HG03432 (cell line): Measurements from ENCODE around the gene SLC38A10.

Experiments used
- ATAC-seq: cut with Tn5 transposase; IDR thresholded peaks from one replicate; pipeline ENCODE4 v1.9.1; 2021; ENCODE audit warnings: mild to moderate bottlenecking, moderate library complexity; ENCODE audit not compliant: unreplicated experiment

SLC38A10 gene

DNA sequence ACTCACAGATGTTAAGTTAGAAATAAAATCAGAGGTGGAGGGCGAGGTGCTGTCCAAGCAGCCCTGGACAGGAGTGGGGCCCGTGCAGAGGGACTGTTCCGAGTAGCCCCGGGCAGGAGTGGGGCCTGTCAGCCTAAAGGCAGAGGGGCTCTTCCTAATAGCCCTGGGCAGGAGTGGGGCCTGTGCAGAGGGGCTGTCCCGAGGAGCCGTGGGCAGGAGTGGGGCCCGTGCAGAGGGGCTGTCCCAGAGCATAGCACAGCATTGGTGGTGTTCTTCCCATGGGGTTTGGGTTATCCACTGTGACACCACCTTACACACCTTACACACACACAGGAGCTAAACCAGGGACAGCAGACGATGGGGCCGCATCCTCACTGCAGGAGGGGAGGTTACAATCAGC is 82.7 kb downstream of the SLC38A10 start:
- ATAC-seq, result no peak

DNA sequence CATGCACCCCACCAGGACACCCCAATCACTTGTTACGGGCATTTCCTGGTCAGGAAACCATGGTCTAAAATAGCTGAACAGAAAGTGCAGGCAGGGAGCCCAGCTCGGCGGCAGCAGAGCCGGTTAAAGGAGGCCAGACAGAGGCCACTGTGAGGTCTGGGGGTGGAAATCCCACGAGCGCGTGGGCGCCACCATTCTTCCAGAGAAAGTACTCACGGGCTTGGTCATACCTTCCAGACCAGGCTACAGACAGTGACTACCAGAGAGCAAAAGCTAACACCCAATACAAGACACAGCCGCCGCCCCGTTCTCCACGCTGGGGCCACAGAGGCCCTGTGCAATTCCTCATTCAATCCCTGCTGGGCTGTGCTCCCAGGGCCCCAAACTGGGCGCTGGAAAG is 84.2 kb downstream of the SLC38A10 start:
- ATAC-seq, result no peak

GRCh38 chr17:81210466-81210865 is 84.6 kb downstream of the SLC38A10 start:
- ATAC-seq, result no peak

DNA sequence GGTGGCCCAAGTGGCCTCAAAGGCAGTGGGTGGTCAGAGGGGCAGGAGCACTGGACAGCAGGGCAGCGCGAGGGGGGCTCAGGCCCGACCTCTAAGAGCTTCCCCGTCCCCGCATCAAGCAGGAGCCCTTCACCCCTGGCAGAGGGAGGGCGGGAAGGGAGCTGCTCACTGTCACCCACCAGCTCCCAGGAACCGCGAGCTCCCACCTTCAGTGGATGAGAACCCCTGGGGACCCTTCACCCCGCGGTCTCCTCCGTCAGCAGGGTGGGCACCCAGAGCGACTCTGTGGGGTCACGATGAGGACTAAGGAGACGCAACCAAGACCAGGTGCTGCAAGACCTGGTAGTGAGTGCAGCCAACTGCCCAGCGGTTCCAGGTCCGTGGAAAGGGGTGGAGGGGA is 86.0 kb downstream of the SLC38A10 start:
- ATAC-seq, result no peak

DNA sequence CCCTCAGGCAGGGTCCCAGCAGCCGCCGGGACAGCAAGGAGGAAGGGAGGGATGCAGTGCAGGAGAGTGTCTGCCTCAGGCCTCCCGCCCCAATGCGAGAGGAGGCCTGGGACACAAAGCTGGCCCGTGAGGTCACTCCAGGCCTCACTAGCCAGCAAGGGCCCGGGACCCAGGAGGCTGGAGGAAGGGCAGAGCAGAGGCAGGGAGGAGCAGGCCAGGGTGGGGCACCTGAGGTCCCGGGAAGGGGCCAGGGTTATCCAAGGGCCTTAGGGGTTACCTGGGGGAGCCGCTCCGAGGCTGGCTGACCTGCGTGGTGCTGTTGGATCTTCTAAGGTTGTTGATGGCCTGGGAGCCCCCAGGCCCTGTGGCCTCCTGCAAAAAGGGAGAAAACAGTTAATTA is 86.5 kb downstream of the SLC38A10 start:
- no peak for ATAC-seq

- ATAC-seq, result no peak
These were observed 87.2 kb downstream of the SLC38A10 start for GRCh38 chr17:81207610-81208581.

GRCh38 chr17:81206657-81207056 is 88.5 kb downstream of the SLC38A10 start:
- ATAC-seq, result no peak

GRCh38 chr17:81206166-81206565 is 88.9 kb downstream of the SLC38A10 start:
- ATAC-seq, result no peak

GRCh38 chr17:81204578-81204977 is 90.5 kb downstream of the SLC38A10 start:
- ATAC-seq, result no peak

DNA sequence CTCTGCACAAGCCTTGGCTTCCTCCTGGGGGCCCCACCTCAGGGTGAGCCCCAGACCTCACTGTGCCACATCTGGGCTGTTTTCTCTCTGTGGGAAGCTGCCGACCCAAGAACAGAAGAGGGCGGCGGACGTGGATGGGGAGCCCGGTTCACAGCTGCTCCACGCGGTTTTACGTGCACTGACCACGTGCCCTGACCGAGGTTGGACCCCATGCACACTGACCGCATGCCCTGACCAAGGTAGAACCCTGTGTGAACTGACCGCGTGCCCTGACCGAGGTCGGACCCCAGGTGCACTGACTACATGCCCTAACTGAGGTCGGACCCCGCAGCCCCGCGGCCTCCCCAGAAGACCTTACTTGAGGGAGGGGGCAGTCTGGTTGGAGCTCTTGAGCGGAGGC is 92.0 kb downstream of the SLC38A10 start:
- no peak for ATAC-seq

DNA sequence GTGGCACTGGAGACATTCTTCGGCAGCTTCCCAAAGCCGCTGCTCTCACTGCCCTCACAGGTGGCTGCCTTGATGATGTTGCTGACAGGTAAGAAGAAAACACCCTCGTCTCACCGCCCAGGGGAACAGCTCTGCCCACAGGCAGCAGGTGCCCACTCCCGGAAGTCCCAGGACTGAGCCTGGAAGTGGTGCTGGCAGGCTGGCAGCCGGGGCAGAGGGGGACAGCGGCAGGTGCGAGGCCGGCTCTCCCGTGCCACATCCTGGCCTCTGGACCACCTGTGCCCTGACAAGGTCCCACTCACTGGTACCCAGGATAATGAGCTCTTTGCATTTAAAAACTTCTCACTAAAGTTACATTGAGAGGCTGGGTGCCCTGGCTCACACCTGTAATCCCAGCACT is 92.8 kb downstream of the SLC38A10 start:
- ATAC-seq, result no peak

- ATAC-seq, result no peak
These were observed 94.2 kb downstream of the SLC38A10 start for GRCh38 chr17:81200695-81201580.

DNA sequence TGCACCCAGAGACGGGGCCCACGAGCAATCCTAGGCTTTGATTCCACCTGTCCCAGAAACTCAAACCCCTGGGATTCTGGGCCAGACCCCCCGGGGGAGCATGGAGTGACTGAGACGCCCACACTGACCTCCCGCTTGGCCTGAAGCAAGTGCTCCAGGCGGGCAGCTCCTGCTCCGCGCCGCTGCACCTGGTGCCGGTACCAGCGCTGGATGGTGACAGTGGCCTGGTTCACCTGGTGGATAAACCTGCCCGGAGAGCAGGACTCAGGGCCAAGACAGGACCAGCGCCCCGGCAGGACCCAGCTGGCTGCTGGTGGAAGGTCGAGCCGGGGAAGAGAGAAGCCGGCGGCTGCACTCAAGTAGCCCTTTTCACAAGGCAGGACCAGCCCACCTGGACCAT is 94.9 kb downstream of the SLC38A10 start:
- no peak for ATAC-seq

- no peak for ATAC-seq
These were observed 95.7 kb downstream of the SLC38A10 start for GRCh38 chr17:81199482-81199830.

GRCh38 chr17:81198826-81199481 is 96.2 kb downstream of the SLC38A10 start:
- ATAC-seq, result no peak

- ATAC-seq, result no peak
These were observed 97.1 kb downstream of the SLC38A10 start for GRCh38 chr17:81197831-81198490.

- no peak for ATAC-seq
These were observed 97.7 kb downstream of the SLC38A10 start for GRCh38 chr17:81197409-81197795.

GRCh38 chr17:81196505-81197408 is 98.3 kb downstream of the SLC38A10 start:
- ATAC-seq, result no peak

DNA sequence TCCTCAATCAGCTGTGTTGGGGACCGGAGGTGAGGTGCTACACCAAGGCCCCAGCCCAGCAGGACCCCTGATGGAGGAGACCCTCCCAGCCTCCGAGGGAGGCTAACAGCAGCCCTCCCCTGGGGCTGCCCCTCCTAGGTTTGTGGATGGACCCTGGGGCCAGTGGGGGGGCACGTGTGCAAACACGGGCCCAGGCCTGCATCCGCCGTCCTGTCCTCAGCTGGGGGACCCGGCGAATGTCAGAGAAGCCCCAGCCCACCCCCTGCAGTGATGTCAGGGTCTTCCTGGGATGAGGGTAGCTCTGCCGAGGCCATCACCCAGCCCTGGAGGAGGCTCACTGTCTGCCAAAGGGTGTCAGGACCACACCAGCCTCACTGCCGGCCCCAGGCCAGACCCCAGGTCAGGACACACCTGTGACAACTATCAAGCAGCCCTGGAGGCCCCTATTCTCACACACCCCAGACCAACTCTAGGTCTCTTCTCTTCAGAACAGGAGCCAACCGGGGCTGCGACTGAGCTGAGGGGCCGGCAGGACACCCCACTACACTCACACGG is 99.1 kb downstream of the SLC38A10 start:
- ATAC-seq, result no peak
